Liver (tissue), 9 donors: ENCODE results near the gene NRG3. TPM values are rescaled to one million over a fixed set of nuclear protein-coding genes. Genes with fewer than 3 reads are reported as not detected.

Experiments
- DNase-seq: peaks from one replicate; pipeline ENCODE4 v3.0.0-alpha.2; 2017; ENCODE audit warnings: low spot score
- H3K27ac ChIP-seq, 2 donors: one replicate each; pipeline ENCODE4 v1.7.0; 2013; ENCODE audit warnings: inconsistent platforms in 2 of 2, low read length in 2 of 2, control low read depth in 1 of 2, low read depth in 1 of 2, mild to moderate bottlenecking in 1 of 2
- H3K27me3 ChIP-seq, 4 donors: one replicate each; pipeline versions ENCODE4 v1.6.1 to v1.7.0; 2013; ENCODE audit warnings: low read length in 3 of 4, inconsistent platforms in 1 of 4, mild to moderate bottlenecking in 1 of 4, moderate library complexity in 1 of 4; ENCODE audit not compliant: control insufficient read depth in 4 of 4, insufficient read depth in 4 of 4
- H3K36me3 ChIP-seq, 4 donors: one replicate each; pipeline versions ENCODE4 v1.6.1 to v1.7.0; 2013; ENCODE audit warnings: low read length in 3 of 4, mild to moderate bottlenecking in 3 of 4, low read depth in 1 of 4, moderate library complexity in 1 of 4; ENCODE audit not compliant: control insufficient read depth in 4 of 4, insufficient read depth in 3 of 4
- H3K4me1 ChIP-seq, 4 donors: one replicate each; pipeline versions ENCODE4 v1.6.1 to v1.7.0; 2013; ENCODE audit warnings: low read length in 3 of 4, mild to moderate bottlenecking in 3 of 4, moderate library complexity in 1 of 4; ENCODE audit not compliant: control insufficient read depth in 4 of 4, insufficient read depth in 4 of 4
- H3K4me3 ChIP-seq, 3 donors: one replicate each; pipeline versions ENCODE4 v1.6.1 to v1.7.0; 2013; ENCODE audit warnings: low read length in 3 of 3, control low read depth in 1 of 3, low read depth in 1 of 3, mild to moderate bottlenecking in 1 of 3
- H3K9ac ChIP-seq, 2 donors: one replicate each; pipeline ENCODE4 v1.7.0; 2013; ENCODE audit warnings: low read length in 2 of 2, mild to moderate bottlenecking in 2 of 2, moderate library complexity in 2 of 2, control low read depth in 1 of 2, low read depth in 1 of 2
- H3K9me3 ChIP-seq, 4 donors: one replicate each; pipeline versions ENCODE4 v1.6.1 to v1.7.0; 2013; ENCODE audit warnings: low read length in 3 of 4; ENCODE audit not compliant: control insufficient read depth in 4 of 4
- ATF3 ChIP-seq: IDR thresholded peaks from 2 replicates; pipeline ENCODE4 v1.6.1; 2016; ENCODE audit warnings: antibody characterized with exemption
- EGR1 ChIP-seq, 2 donors: IDR thresholded peaks; 2 replicates each; pipeline ENCODE4 v1.6.1; 2016 to 2018; ENCODE audit warnings: antibody characterized with exemption in 2 of 2, low read depth in 2 of 2
- FOXA1 ChIP-seq: IDR thresholded peaks from 2 replicates; pipeline ENCODE4 v1.6.1; 2016; ENCODE audit warnings: antibody characterized with exemption
- FOXA2 ChIP-seq: IDR thresholded peaks from 2 replicates; pipeline ENCODE4 v1.6.1; 2016; ENCODE audit warnings: antibody characterized with exemption
- GABPA ChIP-seq, 2 donors: IDR thresholded peaks in 1 of 2; conservative IDR thresholded peaks in 1 of 2; 2 replicates each; pipeline ENCODE4 v1.6.1; 2016; ENCODE audit warnings: antibody characterized with exemption in 2 of 2, mild to moderate bottlenecking in 1 of 2, moderate library complexity in 1 of 2
- HNF4A ChIP-seq, 2 donors: conservative IDR thresholded peaks; 2 replicates each; pipeline ENCODE4 v1.6.1; 2016; ENCODE audit warnings: antibody characterized with exemption in 2 of 2, mild to moderate bottlenecking in 2 of 2
- HNF4G ChIP-seq: IDR thresholded peaks from 2 replicates; pipeline ENCODE4 v1.6.1; 2016; ENCODE audit warnings: antibody characterized with exemption
- JUND ChIP-seq, 2 donors: IDR thresholded peaks; 2 replicates each; pipeline ENCODE4 v1.6.1; 2016; ENCODE audit warnings: antibody characterized with exemption in 2 of 2
- NR2F2 ChIP-seq: IDR thresholded peaks from 2 replicates; pipeline ENCODE4 v1.6.1; 2016; ENCODE audit warnings: antibody characterized with exemption
- RAD21 ChIP-seq, 2 donors: IDR thresholded peaks; 2 replicates each; pipeline ENCODE4 v1.6.1; 2016; ENCODE audit warnings: antibody characterized with exemption in 2 of 2, mild to moderate bottlenecking in 2 of 2
- RXRA ChIP-seq, 2 donors: IDR thresholded peaks; 2 replicates each; pipeline ENCODE4 v1.6.1; 2017 to 2018; ENCODE audit warnings: antibody characterized with exemption in 2 of 2, mild to moderate bottlenecking in 1 of 2
- SP1 ChIP-seq: IDR thresholded peaks from 2 replicates; pipeline ENCODE4 v1.6.1; 2018; ENCODE audit warnings: antibody characterized with exemption, mild to moderate bottlenecking
- TAF1 ChIP-seq: conservative IDR thresholded peaks from 2 replicates; pipeline ENCODE4 v1.6.1; 2016; ENCODE audit warnings: antibody characterized with exemption, mild to moderate bottlenecking
- YY1 ChIP-seq: IDR thresholded peaks from 2 replicates; pipeline ENCODE4 v1.6.1; 2016; ENCODE audit warnings: antibody characterized with exemption, mild to moderate bottlenecking
- WGBS: extraction: QIAGEN DNeasy Blood & Tissue Kit; methylation state at CpG from one replicate; pipeline ENCODE4 v1.1.7; 2013; 5-methylcytosine and 5-hydroxymethylcytosine counted together
- polyA plus RNA-seq, 2 donors: library from polyadenylated mRNA; stranded (reverse) in 1 of 2; unstranded in 1 of 2; fragments of 200-250 nt in 1 of 2; fragments of >200 nt in 1 of 2; fragmentation: Nextera tagmentation in 1 of 2; extraction: Ambion mirVana in 1 of 2; gene quantifications; one replicate each; pipeline versions ENCODE4 v1.2.1 to v1.2.3, GENCODE V29; 2013 to 2015
- total RNA-seq, 2 donors: library from RNA; depleted of rRNA; stranded (reverse); fragments of >200 nt; gene quantifications; one replicate each; pipeline ENCODE4 v1.2.3, GENCODE V29; 2014
- TF ChIP-seq, protein P1 (sequence below): IDR thresholded peaks from 2 replicates; pipeline ENCODE4 v1.6.1; 2016; ENCODE audit warnings: antibody characterized with exemption
- TF ChIP-seq, protein P2 (sequence below): fragments of 150-350 bp; IDR thresholded peaks from 2 replicates; pipeline ENCODE4 v1.5.1; 2017; ENCODE audit warnings: improper control_type of control experiment, low read depth, low read length; ENCODE audit not compliant: missing input control
- TF ChIP-seq, protein P3 (sequence below): IDR thresholded peaks from 2 replicates; pipeline ENCODE4 v1.6.1; 2016; ENCODE audit warnings: antibody characterized with exemption
- TF ChIP-seq, protein P4 (sequence below): IDR thresholded peaks from 2 replicates; pipeline ENCODE4 v1.6.1; 2016; ENCODE audit warnings: antibody characterized with exemption, mild to moderate bottlenecking
- donor health status: healthy.
- donor health status: healthy.
- donor health status: healthy.
- donor health status: healthy.
- donor health status: healthy.

The NRG3 gene
- total and polyA plus RNA-seq, 4 donors, result 0.24 to 3.7 (median 0.38) TPM

DNA sequence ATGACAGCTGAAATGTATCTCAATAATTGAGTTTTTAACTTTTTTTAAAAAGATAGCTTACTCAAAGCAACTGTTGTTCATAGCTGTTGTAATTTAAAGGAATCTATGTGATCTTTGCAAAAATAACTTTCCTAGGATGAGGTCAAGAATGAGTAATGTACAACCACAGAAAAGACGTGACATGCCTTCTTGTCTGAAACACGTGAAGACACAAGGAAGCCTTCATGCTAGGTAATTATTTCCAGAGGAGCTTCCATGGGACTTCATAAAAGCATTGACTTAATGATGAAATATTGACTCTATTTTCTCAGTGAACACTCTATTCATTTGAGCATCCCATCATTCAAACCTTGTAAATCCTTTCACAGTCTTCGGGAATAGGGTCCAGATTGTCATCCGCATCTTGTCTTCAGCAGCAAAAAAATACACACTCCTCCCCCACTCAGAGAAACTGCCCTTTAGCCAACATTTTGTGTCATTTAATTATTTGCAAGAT is 528.0 kb downstream of the NRG3 start:
- 88% methylated on average over 4 of the region's 4 CpGs for WGBS
- TF ChIP-seq, protein P1, sequence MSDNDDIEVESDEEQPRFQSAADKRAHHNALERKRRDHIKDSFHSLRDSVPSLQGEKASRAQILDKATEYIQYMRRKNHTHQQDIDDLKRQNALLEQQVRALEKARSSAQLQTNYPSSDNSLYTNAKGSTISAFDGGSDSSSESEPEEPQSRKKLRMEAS, result no peak
- TF ChIP-seq ATF3 (no peak), JUND (IDR thresholded peaks at IDR 0.05) (no peak), FOXA2 (no peak), RXRA (IDR thresholded peaks at IDR 0.05) (no peak), HNF4A (conservative IDR thresholded peaks at IDR 0.05) (no peak), EGR1 (IDR thresholded peaks at IDR 0.05; ENCODE audit: low read depth in 2 of 2) (no peak), FOXA1 (no peak), YY1 (no peak), GABPA (IDR thresholded peaks at IDR 0.05 in 1 of 2, conservative IDR thresholded peaks at IDR 0.05 in 1 of 2) (no peak), SP1 (no peak), NR2F2 (no peak), HNF4G (no peak), TAF1 (no peak), RAD21 (IDR thresholded peaks at IDR 0.05) (no peak)
- TF ChIP-seq, protein P2, sequence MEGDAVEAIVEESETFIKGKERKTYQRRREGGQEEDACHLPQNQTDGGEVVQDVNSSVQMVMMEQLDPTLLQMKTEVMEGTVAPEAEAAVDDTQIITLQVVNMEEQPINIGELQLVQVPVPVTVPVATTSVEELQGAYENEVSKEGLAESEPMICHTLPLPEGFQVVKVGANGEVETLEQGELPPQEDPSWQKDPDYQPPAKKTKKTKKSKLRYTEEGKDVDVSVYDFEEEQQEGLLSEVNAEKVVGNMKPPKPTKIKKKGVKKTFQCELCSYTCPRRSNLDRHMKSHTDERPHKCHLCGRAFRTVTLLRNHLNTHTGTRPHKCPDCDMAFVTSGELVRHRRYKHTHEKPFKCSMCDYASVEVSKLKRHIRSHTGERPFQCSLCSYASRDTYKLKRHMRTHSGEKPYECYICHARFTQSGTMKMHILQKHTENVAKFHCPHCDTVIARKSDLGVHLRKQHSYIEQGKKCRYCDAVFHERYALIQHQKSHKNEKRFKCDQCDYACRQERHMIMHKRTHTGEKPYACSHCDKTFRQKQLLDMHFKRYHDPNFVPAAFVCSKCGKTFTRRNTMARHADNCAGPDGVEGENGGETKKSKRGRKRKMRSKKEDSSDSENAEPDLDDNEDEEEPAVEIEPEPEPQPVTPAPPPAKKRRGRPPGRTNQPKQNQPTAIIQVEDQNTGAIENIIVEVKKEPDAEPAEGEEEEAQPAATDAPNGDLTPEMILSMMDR, result no peak
- TF ChIP-seq, protein P3, sequence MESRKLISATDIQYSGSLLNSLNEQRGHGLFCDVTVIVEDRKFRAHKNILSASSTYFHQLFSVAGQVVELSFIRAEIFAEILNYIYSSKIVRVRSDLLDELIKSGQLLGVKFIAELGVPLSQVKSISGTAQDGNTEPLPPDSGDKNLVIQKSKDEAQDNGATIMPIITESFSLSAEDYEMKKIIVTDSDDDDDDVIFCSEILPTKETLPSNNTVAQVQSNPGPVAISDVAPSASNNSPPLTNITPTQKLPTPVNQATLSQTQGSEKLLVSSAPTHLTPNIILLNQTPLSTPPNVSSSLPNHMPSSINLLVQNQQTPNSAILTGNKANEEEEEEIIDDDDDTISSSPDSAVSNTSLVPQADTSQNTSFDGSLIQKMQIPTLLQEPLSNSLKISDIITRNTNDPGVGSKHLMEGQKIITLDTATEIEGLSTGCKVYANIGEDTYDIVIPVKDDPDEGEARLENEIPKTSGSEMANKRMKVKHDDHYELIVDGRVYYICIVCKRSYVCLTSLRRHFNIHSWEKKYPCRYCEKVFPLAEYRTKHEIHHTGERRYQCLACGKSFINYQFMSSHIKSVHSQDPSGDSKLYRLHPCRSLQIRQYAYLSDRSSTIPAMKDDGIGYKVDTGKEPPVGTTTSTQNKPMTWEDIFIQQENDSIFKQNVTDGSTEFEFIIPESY, result no peak
- TF ChIP-seq, protein P4, sequence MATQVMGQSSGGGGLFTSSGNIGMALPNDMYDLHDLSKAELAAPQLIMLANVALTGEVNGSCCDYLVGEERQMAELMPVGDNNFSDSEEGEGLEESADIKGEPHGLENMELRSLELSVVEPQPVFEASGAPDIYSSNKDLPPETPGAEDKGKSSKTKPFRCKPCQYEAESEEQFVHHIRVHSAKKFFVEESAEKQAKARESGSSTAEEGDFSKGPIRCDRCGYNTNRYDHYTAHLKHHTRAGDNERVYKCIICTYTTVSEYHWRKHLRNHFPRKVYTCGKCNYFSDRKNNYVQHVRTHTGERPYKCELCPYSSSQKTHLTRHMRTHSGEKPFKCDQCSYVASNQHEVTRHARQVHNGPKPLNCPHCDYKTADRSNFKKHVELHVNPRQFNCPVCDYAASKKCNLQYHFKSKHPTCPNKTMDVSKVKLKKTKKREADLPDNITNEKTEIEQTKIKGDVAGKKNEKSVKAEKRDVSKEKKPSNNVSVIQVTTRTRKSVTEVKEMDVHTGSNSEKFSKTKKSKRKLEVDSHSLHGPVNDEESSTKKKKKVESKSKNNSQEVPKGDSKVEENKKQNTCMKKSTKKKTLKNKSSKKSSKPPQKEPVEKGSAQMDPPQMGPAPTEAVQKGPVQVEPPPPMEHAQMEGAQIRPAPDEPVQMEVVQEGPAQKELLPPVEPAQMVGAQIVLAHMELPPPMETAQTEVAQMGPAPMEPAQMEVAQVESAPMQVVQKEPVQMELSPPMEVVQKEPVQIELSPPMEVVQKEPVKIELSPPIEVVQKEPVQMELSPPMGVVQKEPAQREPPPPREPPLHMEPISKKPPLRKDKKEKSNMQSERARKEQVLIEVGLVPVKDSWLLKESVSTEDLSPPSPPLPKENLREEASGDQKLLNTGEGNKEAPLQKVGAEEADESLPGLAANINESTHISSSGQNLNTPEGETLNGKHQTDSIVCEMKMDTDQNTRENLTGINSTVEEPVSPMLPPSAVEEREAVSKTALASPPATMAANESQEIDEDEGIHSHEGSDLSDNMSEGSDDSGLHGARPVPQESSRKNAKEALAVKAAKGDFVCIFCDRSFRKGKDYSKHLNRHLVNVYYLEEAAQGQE, result no peak
- H3K36me3 ChIP-seq, result no peaks in the 10 kb centered on the region

More for the DNA sequence above, 528.0 kb downstream of the NRG3 start:
- Histone ChIP-seq H3K9me3 (no peaks in the 10 kb centered on the region), H3K4me3 (no peak overlapping the region), H3K9ac (no peak overlapping the region), H3K27ac (no peak overlapping the region), H3K27me3 (no peaks in the 10 kb centered on the region), H3K4me1 (no peaks in the 10 kb centered on the region)
- no peak for DNase-seq
